ENCODE data around the gene CABLES2.
A peak's percentile ranks its signal among the peaks of the same experiment; 100 is the strongest.

Gene CABLES2

GRCh38 chr20:62350629-62351422 lies 56.3 kb downstream of the CABLES2 start:
- Histone ChIP-seq H3K36me3 (ENCODE audit: insufficient read depth, low read length) (peaks cover 27% of the 10 kb centered on the region), H3K9me3 (ENCODE audit: low read length) (no peaks in the 10 kb centered on the region), H3K27me3 (ENCODE audit: control insufficient read depth in 1 of 2, insufficient read depth in 2 of 2, low read length in 2 of 2) (no peaks in the 10 kb centered on the region), H3K9ac (ENCODE audit: low read length) (no peak overlapping the region), H3K4me1 (ENCODE audit: insufficient read depth, low read length) (peaks cover 29% of the 10 kb centered on the region), H3K27ac (ENCODE audit: low read depth, low read length) (no peak overlapping the region), H3K4me3 (ENCODE audit: low read depth in 1 of 2, low read length in 2 of 2) (no peak overlapping the region)

DNA sequence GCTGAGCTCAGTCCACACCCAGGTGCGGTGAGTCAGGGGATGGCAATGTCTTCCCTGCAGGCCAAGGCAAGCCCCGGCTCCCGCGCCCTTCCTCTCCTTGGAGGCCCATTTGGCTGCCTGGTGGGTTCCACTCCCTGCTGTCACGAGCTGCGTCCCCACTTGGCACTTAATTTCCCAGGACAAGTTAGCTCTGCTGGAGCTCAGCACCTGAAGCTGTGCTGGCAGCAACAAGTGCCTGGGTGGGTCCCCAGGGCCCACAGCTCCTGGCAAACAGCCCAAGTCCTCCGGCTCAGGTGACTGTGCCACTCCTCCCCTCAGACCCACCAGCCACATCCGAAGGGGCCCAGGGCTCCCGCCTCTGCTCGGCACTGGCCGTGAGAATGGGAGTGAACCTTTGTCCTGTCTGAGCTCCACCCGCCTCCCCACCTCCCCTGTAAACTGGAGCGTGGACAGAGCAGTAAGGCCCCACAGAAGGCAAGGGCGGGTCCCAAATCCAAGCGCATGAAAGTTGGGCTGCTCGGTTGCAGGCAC lies 56.9 kb downstream of the CABLES2 start:
- Histone ChIP-seq H3K4me1 (ENCODE audit: insufficient read depth, low read length) (peaks cover 22% of the 10 kb centered on the region), H3K4me3 (ENCODE audit: low read depth in 1 of 2, low read length in 2 of 2) (no peak overlapping the region), H3K9me3 (ENCODE audit: low read length) (no peaks in the 10 kb centered on the region), H3K27me3 (ENCODE audit: control insufficient read depth in 1 of 2, insufficient read depth in 2 of 2, low read length in 2 of 2) (no peaks in the 10 kb centered on the region), H3K27ac (ENCODE audit: low read depth, low read length) (no peak overlapping the region), H3K36me3 (ENCODE audit: insufficient read depth, low read length) (peaks cover 33% of the 10 kb centered on the region), H3K9ac (ENCODE audit: low read length) (no peak overlapping the region)

GRCh38 chr20:62349556-62350097 lies 57.5 kb downstream of the CABLES2 start:
- H3K4me1 ChIP-seq (ENCODE audit: insufficient read depth, low read length): peaks cover 17% of the 10 kb centered on the region
- peaks cover 33% of the 10 kb centered on the region for H3K36me3 ChIP-seq (ENCODE audit: insufficient read depth, low read length)
- no peak overlapping the region for H3K27ac ChIP-seq (ENCODE audit: low read depth, low read length)
- H3K9me3 ChIP-seq (ENCODE audit: low read length): no peaks in the 10 kb centered on the region
- no peak overlapping the region for H3K4me3 ChIP-seq (ENCODE audit: low read depth in 1 of 2, low read length in 2 of 2)
- no peaks in the 10 kb centered on the region for H3K27me3 ChIP-seq (ENCODE audit: control insufficient read depth in 1 of 2, insufficient read depth in 2 of 2, low read length in 2 of 2)
- H3K9ac ChIP-seq (ENCODE audit: low read length): no peak overlapping the region

- Histone ChIP-seq H3K27ac (ENCODE audit: low read depth, low read length) (no peak overlapping the region), H3K36me3 (ENCODE audit: insufficient read depth, low read length) (peaks cover 33% of the 10 kb centered on the region), H3K4me3 (ENCODE audit: low read depth in 1 of 2, low read length in 2 of 2) (no peak overlapping the region), H3K9me3 (ENCODE audit: low read length) (no peaks in the 10 kb centered on the region), H3K9ac (ENCODE audit: low read length) (no peak overlapping the region), H3K4me1 (ENCODE audit: insufficient read depth, low read length) (peaks cover 12% of the 10 kb centered on the region), H3K27me3 (ENCODE audit: control insufficient read depth in 1 of 2, insufficient read depth in 2 of 2, low read length in 2 of 2) (no peaks in the 10 kb centered on the region)
Observed at GRCh38 chr20:62348604-62349003, 58.5 kb downstream of the CABLES2 start.

DNA sequence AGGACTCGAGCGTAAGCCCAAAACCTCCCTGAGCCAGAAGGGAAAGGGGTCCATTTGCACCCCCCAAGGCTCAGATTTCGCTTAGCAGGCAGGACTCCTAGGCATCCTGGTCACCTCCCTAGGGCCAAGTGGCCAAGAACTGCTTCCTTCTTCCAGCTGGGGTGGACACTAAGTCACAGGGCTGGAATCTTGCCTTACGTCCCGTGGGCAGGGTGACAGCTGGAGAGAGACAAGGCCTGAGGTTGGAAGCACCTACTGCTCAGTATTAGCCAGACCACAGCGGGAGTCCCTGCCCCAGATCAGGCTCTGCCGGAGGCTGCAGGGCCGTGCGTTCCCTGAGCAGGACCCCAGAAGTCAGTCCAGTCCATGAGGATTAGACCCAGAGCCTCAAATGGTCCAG lies 59.6 kb downstream of the CABLES2 start:
- Histone ChIP-seq H3K4me1 (ENCODE audit: insufficient read depth, low read length) (peaks cover 2% of the 10 kb centered on the region), H3K27ac (ENCODE audit: low read depth, low read length) (no peak overlapping the region), H3K36me3 (ENCODE audit: insufficient read depth, low read length) (peaks cover 39% of the 10 kb centered on the region), H3K27me3 (ENCODE audit: control insufficient read depth in 1 of 2, insufficient read depth in 2 of 2, low read length in 2 of 2) (no peaks in the 10 kb centered on the region), H3K9ac (ENCODE audit: low read length) (no peak overlapping the region), H3K9me3 (ENCODE audit: low read length) (no peaks in the 10 kb centered on the region), H3K4me3 (ENCODE audit: low read depth in 1 of 2, low read length in 2 of 2) (no peak overlapping the region)

DNA sequence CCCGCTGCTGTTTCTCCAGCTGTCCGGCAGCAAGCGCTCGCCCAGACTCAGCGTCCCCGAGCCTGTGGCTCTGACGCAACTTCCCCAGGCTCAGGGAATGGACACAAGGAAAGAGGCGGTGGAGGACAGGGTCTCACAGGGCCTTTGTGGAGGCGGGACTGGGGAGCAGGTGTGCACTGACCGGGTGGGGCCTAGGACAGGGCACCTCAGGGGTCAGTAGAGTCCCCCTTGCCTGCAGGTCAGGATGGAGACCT lies 60.0 kb downstream of the CABLES2 start:
- H3K9me3 ChIP-seq (ENCODE audit: low read length): no peaks in the 10 kb centered on the region
- H3K9ac ChIP-seq (ENCODE audit: low read length): no peak overlapping the region
- H3K4me3 ChIP-seq (ENCODE audit: low read depth in 1 of 2, low read length in 2 of 2): no peak overlapping the region
- no peaks in the 10 kb centered on the region for H3K4me1 ChIP-seq (ENCODE audit: insufficient read depth, low read length)
- peak overlapping the region; percentile 23 for H3K27ac ChIP-seq (ENCODE audit: low read depth, low read length)
- H3K36me3 ChIP-seq (ENCODE audit: insufficient read depth, low read length): peaks cover 39% of the 10 kb centered on the region
- no peaks in the 10 kb centered on the region for H3K27me3 ChIP-seq (ENCODE audit: control insufficient read depth in 1 of 2, insufficient read depth in 2 of 2, low read length in 2 of 2)

DNA sequence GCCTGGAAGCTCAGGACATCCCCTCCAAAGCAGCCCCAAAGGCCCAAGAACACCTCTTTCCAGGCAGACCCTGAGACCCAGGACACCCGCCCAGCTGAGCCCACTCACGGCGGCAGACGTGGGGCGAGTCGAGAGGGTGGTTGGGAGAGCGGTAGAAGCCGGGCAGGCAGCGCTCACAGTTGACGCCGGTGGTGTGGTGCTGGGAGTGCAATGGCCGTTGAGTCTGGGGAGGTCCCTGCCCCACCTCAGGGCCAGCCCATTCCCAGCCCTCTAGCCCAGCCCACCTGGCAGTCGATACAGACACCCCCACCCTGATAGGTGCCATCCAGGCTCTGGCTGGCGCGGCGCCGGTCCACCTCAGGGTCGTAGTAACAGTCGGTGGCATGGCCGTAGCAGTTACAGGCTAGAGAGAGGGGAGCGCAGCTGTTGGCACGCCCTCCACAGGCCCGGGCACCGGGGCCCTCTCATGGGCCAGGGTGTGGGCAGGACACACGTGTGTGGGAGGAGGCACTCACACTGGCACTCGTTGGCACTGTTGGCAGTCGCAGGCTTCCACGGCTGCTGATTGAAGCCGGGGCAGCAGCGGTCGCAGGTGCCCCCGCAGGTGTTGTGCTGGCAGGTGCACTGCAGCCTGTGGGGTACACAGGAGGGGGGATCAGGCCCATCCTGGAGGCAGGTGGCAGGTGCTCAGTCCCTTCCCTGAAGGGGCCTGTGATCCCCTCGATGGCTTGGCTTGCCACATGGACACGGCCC lies 60.5 kb downstream of the CABLES2 start:
- no peaks in the 10 kb centered on the region for H3K27me3 ChIP-seq (ENCODE audit: control insufficient read depth in 1 of 2, insufficient read depth in 2 of 2, low read length in 2 of 2)
- no peaks in the 10 kb centered on the region for H3K9me3 ChIP-seq (ENCODE audit: low read length)
- no peak overlapping the region for H3K9ac ChIP-seq (ENCODE audit: low read length)
- peak overlapping the region; percentile 23 for H3K27ac ChIP-seq (ENCODE audit: low read depth, low read length)
- H3K36me3 ChIP-seq (ENCODE audit: insufficient read depth, low read length): peaks cover 39% of the 10 kb centered on the region
- no peak overlapping the region for H3K4me3 ChIP-seq (ENCODE audit: low read depth in 1 of 2, low read length in 2 of 2)
- H3K4me1 ChIP-seq (ENCODE audit: insufficient read depth, low read length): no peaks in the 10 kb centered on the region

DNA sequence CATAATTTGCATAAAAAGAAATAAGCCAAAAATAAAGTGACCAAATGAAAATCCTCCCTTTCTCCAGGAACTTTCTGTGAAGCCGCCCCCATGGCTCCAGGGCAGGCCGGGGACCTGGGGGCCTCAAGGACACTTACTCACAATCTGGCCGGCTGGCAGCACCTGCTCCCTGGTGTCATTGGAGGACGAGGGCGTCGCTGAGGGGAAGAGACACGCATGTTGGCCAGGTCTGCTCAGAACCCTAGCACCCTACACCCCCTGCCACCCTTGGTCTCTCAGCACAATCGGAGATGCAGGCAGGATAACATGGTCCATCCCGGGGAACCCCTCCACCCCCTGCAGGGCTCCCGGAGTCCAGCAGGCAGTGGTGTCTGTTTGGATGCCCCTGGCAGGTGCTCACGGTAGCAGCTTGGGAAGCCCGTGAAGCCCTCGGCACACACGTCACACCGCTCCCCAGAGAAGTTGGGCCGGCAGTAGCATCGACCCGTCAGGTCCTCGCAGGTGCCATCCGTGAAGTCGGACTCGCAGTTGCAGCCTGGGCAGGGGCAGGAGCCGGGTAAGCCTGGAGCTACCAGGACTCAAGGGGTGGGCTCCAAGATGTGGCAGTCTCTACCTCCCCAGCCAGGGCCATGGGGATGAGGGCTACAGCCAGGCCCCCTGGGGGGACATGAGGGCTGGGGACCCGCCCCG lies 61.3 kb downstream of the CABLES2 start:
- no peak overlapping the region for H3K27ac ChIP-seq (ENCODE audit: low read depth, low read length)
- H3K4me1 ChIP-seq (ENCODE audit: insufficient read depth, low read length): no peaks in the 10 kb centered on the region
- H3K9ac ChIP-seq (ENCODE audit: low read length): no peak overlapping the region
- no peaks in the 10 kb centered on the region for H3K9me3 ChIP-seq (ENCODE audit: low read length)
- no peak overlapping the region for H3K4me3 ChIP-seq (ENCODE audit: low read depth in 1 of 2, low read length in 2 of 2)
- H3K36me3 ChIP-seq (ENCODE audit: insufficient read depth, low read length): peaks cover 36% of the 10 kb centered on the region
- no peaks in the 10 kb centered on the region for H3K27me3 ChIP-seq (ENCODE audit: control insufficient read depth in 1 of 2, insufficient read depth in 2 of 2, low read length in 2 of 2)

DNA sequence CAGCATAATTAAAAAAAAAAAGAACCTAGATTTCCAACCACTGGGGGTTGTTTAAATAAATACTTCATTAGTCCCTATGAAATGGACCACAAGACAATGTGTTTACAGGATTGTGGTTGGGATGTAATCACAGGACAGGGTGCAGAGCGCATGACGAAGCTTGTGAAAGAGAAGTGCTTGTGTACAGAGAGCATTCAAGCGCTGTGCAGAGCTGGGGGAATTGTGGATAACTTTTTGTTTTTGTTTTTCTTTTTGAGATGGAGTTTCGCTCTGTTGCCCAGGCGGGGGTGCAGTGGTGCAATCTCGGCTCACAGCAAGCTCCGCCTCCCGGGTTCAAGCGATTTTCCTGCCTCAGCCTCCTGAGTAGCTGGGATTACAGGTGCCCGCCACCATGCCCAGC lies 62.3 kb downstream of the CABLES2 start:
- no peak overlapping the region for H3K4me3 ChIP-seq (ENCODE audit: low read depth in 1 of 2, low read length in 2 of 2)
- peaks cover 35% of the 10 kb centered on the region for H3K36me3 ChIP-seq (ENCODE audit: insufficient read depth, low read length)
- no peaks in the 10 kb centered on the region for H3K27me3 ChIP-seq (ENCODE audit: control insufficient read depth in 1 of 2, insufficient read depth in 2 of 2, low read length in 2 of 2)
- H3K4me1 ChIP-seq (ENCODE audit: insufficient read depth, low read length): no peaks in the 10 kb centered on the region
- no peaks in the 10 kb centered on the region for H3K9me3 ChIP-seq (ENCODE audit: low read length)
- no peak overlapping the region for H3K9ac ChIP-seq (ENCODE audit: low read length)
- H3K27ac ChIP-seq (ENCODE audit: low read depth, low read length): no peak overlapping the region

DNA sequence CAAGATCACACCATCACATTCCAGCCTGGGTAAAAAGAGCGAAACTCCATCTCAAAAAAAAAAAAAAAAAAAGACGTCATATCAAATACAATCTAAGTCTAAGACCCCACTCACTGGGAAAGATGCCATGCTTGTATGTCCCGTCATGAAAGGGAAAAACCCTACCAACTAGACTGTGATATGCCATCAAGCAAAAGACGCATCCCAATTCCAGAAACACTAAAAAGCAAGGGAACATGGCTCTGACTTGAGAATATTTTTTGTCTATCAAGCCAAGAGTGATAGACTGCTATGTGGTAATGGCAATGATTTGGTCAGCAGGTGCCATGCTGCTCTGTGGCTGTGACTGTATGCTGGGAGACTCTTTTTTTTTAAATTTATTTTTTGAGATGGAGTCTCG lies 63.0 kb downstream of the CABLES2 start:
- H3K9me3 ChIP-seq (ENCODE audit: low read length): no peaks in the 10 kb centered on the region
- H3K4me1 ChIP-seq (ENCODE audit: insufficient read depth, low read length): no peaks in the 10 kb centered on the region
- H3K27me3 ChIP-seq (ENCODE audit: control insufficient read depth in 1 of 2, insufficient read depth in 2 of 2, low read length in 2 of 2): no peaks in the 10 kb centered on the region
- H3K4me3 ChIP-seq (ENCODE audit: low read depth in 1 of 2, low read length in 2 of 2): no peak overlapping the region
- peaks cover 41% of the 10 kb centered on the region for H3K36me3 ChIP-seq (ENCODE audit: insufficient read depth, low read length)
- H3K9ac ChIP-seq (ENCODE audit: low read length): no peak overlapping the region
- no peak overlapping the region for H3K27ac ChIP-seq (ENCODE audit: low read depth, low read length)

GRCh38 chr20:62342910-62343309 lies 64.2 kb downstream of the CABLES2 start:
- H3K9ac ChIP-seq (ENCODE audit: low read length): no peak overlapping the region
- no peaks in the 10 kb centered on the region for H3K9me3 ChIP-seq (ENCODE audit: low read length)
- no peaks in the 10 kb centered on the region for H3K27me3 ChIP-seq (ENCODE audit: control insufficient read depth in 1 of 2, insufficient read depth in 2 of 2, low read length in 2 of 2)
- H3K36me3 ChIP-seq (ENCODE audit: insufficient read depth, low read length): peaks cover 42% of the 10 kb centered on the region
- no peak overlapping the region for H3K27ac ChIP-seq (ENCODE audit: low read depth, low read length)
- no peaks in the 10 kb centered on the region for H3K4me1 ChIP-seq (ENCODE audit: insufficient read depth, low read length)
- H3K4me3 ChIP-seq (ENCODE audit: low read depth in 1 of 2, low read length in 2 of 2): no peak overlapping the region
